ENCODE results near the gene PLEKHG2.

DNA sequence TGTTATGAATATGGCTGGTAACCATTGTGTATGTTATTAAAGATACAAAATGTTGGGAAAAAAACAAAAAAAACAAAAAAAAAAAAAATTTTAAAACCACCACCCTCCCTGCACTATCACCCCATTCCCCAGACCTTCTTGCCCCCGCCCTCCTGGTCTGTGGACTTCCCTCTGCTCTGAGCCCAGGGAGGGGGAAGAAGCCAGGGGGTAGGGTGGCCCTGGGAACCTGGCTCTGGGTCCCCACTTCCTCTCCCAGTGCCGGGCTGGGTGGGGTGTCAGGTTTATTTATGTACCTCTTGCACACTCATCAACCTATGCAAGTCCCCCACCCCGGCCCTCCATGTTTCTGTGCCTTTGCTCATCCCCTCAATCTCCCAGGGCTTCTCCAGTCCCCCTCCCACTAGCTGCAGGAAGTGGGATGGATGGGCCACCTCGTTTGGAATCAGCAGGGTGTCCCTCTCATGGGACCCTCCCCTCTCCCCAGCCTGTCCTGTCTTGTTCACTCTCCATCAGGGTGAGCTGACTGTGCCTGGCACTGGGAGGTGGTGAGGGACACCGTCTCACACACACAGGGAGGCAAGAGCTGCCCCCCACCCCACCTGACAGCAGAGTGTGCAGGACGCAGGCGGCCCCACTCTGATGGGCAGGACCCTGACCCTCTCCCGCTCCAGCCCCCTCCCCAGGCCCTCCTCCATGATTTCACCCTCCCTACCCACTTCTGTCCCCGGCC lies 27.5 kb upstream of the PLEKHG2 start:
- TF ChIP-seq, protein P1, sequence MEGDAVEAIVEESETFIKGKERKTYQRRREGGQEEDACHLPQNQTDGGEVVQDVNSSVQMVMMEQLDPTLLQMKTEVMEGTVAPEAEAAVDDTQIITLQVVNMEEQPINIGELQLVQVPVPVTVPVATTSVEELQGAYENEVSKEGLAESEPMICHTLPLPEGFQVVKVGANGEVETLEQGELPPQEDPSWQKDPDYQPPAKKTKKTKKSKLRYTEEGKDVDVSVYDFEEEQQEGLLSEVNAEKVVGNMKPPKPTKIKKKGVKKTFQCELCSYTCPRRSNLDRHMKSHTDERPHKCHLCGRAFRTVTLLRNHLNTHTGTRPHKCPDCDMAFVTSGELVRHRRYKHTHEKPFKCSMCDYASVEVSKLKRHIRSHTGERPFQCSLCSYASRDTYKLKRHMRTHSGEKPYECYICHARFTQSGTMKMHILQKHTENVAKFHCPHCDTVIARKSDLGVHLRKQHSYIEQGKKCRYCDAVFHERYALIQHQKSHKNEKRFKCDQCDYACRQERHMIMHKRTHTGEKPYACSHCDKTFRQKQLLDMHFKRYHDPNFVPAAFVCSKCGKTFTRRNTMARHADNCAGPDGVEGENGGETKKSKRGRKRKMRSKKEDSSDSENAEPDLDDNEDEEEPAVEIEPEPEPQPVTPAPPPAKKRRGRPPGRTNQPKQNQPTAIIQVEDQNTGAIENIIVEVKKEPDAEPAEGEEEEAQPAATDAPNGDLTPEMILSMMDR (IDR thresholded peaks at IDR 0.05 in 8 of 11, conservative IDR thresholded peaks at IDR 0.05 in 3 of 11) = no peak
- no peak for TF ChIP-seq POLR2A (IDR thresholded peaks at IDR 0.05)
- peak in 2 of 3 donors; percentile 9 to 37 for TF ChIP-seq POLR2AphosphoS5 (IDR thresholded peaks at IDR 0.05)

Measured in spleen (tissue), 7 donors.